Measurements from ENCODE around the gene ADAMTSL2. TPM values are rescaled to one million over a fixed set of nuclear protein-coding genes. Genes with fewer than 3 reads are reported as not detected.

ADAMTSL2 gene
- total and polyA plus RNA-seq, 2 of the 13 experiments (the other 11 are each of a cell fraction or from before 2014, with no cell fraction given), result 1.9 to 3.8 TPM

DNA sequence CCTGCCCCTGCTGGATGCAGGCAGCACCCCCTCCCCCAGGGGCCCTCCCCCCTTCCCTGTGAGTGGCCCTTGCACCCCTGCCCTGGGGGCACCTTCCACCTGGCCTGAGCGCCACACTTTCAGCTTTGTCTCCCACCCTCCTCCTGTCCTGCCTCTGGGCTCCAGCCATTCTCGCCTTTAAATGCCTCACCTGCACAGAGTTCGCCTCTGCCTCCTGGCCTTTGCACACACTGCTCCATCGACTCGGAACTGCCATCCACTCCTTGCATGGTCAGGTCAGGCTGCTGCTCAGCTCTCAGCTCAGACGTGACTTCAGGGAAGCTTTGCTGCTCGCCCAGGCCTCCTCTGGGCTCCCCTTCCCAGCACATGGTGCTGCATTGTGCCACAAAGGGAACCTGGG is 64.5 kb downstream of the ADAMTSL2 start:
- no peak overlapping the region for H3K9ac ChIP-seq (ENCODE audit: insufficient read depth, low read depth, low read length)
- no peak for FAIRE-seq
- H3K4me2 ChIP-seq (ENCODE audit: low read depth, low read length), result no peak overlapping the region
- H3K27ac ChIP-seq (ENCODE audit: extremely low read length, insufficient read depth, low read length), result no peak overlapping the region
- no peak for TF ChIP-seq SNAPC2 (CRISPR knock-in tag; IDR thresholded peaks at IDR 0.05)
- no peak for TF ChIP-seq ZNF329 (CRISPR knock-in tag; IDR thresholded peaks at IDR 0.05; ENCODE audit: low read depth)
- no peak for TF ChIP-seq ZMYM3 (CRISPR knock-in tag; IDR thresholded peaks at IDR 0.05)
- TF ChIP-seq ZNF773 (CRISPR knock-in tag; IDR thresholded peaks at IDR 0.05; ENCODE audit: borderline replicate concordance), result no peak
- TF ChIP-seq, protein P1, sequence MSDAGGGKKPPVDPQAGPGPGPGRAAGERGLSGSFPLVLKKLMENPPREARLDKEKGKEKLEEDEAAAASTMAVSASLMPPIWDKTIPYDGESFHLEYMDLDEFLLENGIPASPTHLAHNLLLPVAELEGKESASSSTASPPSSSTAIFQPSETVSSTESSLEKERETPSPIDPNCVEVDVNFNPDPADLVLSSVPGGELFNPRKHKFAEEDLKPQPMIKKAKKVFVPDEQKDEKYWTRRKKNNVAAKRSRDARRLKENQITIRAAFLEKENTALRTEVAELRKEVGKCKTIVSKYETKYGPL (CRISPR knock-in tag; IDR thresholded peaks at IDR 0.05), result no peak
- no peak for TF ChIP-seq ZNF567 (CRISPR knock-in tag; IDR thresholded peaks at IDR 0.05; ENCODE audit: borderline replicate concordance)
- TF ChIP-seq ZNF24 (IDR thresholded peaks at IDR 0.05), result no peak
- TF ChIP-seq, protein P2, sequence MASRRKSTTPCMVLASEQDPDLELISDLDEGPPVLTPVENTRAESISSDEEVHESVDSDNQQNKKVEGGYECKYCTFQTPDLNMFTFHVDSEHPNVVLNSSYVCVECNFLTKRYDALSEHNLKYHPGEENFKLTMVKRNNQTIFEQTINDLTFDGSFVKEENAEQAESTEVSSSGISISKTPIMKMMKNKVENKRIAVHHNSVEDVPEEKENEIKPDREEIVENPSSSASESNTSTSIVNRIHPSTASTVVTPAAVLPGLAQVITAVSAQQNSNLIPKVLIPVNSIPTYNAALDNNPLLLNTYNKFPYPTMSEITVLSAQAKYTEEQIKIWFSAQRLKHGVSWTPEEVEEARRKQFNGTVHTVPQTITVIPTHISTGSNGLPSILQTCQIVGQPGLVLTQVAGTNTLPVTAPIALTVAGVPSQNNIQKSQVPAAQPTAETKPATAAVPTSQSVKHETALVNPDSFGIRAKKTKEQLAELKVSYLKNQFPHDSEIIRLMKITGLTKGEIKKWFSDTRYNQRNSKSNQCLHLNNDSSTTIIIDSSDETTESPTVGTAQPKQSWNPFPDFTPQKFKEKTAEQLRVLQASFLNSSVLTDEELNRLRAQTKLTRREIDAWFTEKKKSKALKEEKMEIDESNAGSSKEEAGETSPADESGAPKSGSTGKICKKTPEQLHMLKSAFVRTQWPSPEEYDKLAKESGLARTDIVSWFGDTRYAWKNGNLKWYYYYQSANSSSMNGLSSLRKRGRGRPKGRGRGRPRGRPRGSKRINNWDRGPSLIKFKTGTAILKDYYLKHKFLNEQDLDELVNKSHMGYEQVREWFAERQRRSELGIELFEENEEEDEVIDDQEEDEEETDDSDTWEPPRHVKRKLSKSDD (CRISPR knock-in tag; IDR thresholded peaks at IDR 0.05; ENCODE audit: low read depth), result no peak
- H4K20me1 ChIP-seq (ENCODE audit: insufficient read depth, low read length), result 0 out of 2 replicates have a peak, but pooled peaks cover 7% of the 10 kb centered on the region
- no peaks in the 10 kb centered on the region for H3K36me3 ChIP-seq (replicated peaks in 1 of 2; ENCODE audit: control insufficient read depth in 1 of 2, insufficient read depth in 2 of 2, low read length in 2 of 2)
- 25% methylated on average over 7 of the region's 7 CpGs for WGBS (ENCODE audit: low lambda C conversion rate)
- no peaks in the 10 kb centered on the region for H3K79me2 ChIP-seq (ENCODE audit: insufficient read depth, low read length)
- ChIA-PET POLR2A (no interaction called here), CTCF (ENCODE audit: low intra/inter-chr PET ratio, low total read pairs) (no interaction called here)
- no TSS peak for BruUV-seq (replicated peaks)
- in situ Hi-C loops (cut with HindIII; ENCODE audit: extremely low pct_ligation_motif_present, low pct_unique_long_range_greater_than_20kb) (no loop called here), intact Hi-C loops (cut with micrococcal nuclease; ENCODE audit: unreplicated experiment) (no loop called here)
- no peak for ATAC-seq
- no peak for DNase-seq (ENCODE audit: low spot score)
- peaks cover 21% of the 10 kb centered on the region for H3K9me3 ChIP-seq (ENCODE audit: low read length)
- peaks cover 2 to 8% of the 10 kb centered on the region in 2 experiments; a peak in 2 of 5 replicates for H3K27me3 ChIP-seq (ENCODE audit: control insufficient read depth in 1 of 2, insufficient read depth in 2 of 2, low read length in 2 of 2)
- no peak overlapping the region for H2AFZ ChIP-seq (ENCODE audit: low read length)
- no peaks in the 10 kb centered on the region for H3K4me1 ChIP-seq (ENCODE audit: insufficient read depth, low read length)
- no peak overlapping the region for H3K4me3 ChIP-seq (replicated peaks in 1 of 3; ENCODE audit: insufficient read depth in 1 of 3, low read depth in 2 of 3, low read length in 3 of 3)
